HS-5 (cell line): ENCODE results near the gene CNGB1.

Source experiments
- DNase-seq: peaks from one replicate; pipeline ENCODE4 v3.0.0-alpha.2; 2012; ENCODE audit warnings: low read depth

CNGB1 gene

DNA sequence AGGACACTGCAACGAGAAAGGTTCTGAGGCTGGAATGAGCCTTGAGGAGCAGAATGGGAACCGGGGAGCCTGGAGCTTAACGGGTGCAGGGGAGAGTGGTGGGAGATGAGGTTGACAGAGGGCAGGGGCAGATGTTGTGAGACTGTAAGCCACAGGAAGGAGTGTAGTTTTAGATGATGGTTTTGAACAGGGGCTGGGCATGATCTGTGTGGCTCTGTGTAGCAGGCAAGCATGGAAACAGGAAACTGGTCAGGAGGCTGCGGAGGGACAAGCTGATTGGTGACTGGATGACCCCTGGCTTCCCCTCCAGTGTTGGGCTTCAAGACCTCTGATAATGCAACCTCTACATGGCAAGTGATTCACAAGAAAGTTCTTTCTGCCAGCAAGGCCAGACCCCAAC, 1.4 kb upstream of the CNGB1 start:
- no peak for DNase-seq

DNA sequence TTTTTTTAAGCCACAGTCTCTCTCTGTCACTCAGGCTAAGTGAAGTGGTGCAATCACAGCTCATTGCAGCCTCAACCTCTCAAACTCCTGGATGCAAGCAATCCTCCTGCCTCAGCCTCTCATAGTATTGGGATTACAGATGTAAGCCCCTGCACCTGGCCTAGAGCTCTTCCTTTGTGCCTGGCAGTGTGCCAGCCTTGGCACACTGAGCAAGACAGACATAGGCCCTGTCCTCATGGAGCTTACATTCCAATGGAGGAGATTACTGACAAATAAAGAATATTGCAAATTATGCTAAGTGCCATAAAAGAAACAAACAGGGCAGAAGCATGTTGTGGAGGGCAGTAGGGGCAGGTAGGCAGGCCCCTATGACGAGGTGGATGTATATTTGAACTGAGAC, 920 bp upstream of the CNGB1 start:
- no peak for DNase-seq

DNA sequence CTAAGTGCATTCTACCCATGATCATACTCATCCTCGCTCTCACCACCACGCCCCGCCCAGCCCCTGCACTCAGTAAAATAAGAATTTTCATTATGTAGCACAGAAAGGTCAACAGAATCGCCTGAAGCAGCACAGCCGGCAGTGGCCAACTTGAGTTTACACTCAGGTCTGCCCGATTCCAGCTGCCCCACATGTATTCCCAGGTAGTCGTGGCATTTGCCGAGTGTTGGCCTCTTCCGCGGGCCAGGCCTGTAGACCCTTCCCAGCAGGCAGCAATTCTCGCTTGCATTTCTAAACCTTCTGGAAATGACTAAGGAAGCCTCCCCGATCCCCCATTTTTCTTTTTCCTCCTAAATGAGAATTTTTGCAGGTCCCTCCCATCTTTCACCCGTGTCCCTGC, 609 bp downstream of the CNGB1 start:
- no peak for DNase-seq

- DNase-seq = no peak
These were observed 1.3 kb downstream of the CNGB1 start for GRCh38 chr16:57969451-57970123.

GRCh38 chr16:57967916-57968315, 3.0 kb downstream of the CNGB1 start:
- no peak for DNase-seq

DNA sequence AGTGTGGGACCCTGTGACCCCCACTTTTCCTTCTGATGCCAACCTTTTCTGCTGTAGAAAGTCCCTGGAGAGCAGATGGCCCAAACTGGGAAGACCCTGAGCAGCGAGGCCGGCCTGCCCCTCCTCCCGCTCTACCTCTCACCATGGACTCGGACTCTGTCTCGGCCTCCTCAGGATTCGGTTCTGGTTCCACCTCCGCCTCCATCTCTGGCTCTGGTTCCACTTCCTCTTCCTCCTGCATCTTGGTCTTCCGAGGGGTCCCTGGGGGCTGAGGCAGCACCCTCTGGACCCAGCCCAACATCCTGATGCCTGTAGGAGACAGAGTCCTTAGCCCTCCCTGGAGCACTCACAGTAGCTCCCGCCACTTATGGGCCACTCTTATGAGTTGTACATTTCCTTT, 3.9 kb downstream of the CNGB1 start:
- DNase-seq = no peak

DNA sequence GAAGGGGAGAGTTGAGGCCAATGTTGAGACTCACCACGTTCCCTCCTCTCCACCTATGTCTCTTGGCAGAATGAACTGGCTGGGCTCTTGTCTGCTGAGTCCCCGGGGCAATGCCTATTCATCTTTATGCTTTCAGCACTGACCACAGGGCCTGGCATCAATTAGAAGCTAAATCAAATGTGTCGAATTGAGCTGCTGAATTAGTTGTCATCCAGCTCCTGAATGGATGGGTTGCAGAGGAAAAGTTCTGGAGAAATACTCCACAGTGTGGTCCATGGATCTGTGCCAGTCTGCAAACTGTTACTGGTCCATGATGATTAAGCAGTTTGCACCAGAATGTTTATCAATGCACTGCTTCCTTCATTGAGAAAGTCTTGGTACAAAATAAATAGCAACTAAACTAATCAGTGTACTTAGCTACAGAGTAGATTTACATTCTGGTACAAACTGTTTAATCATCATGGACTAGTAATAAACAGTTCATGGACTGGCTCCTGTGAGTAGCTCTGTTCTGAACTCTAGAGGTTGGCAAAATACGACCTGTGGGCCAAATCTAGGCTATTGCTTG, 4.6 kb downstream of the CNGB1 start:
- DNase-seq = no peak

DNA sequence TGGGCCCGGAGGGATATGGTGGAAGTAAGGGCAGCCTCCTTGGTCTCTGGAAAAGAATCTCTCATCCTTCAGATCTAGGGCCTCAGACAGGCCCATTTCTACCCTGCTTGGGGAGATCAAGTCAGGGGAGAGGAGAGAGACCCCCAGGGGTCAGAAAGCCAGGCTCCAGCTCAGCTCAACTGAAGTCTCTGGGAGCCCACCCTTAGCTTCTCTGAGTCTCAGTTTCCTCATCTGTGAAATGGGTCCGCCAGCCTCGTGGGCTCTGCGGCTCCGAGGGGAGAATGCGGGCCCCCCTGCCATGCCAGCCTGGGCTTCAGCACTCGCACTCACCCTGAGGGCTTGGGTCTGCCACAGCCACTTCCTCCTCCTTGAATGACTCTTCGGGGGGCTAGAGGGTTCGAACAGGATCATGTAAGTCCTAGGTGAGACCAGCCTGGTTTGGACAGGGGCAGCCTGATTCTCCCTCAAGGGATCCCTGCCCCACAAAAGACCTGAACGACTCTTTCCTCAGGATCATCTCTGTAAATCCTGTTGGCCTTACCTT, 6.7 kb downstream of the CNGB1 start:
- no peak for DNase-seq

- no peak for DNase-seq
These were observed 8.2 kb downstream of the CNGB1 start for GRCh38 chr16:57962756-57963155.

DNA sequence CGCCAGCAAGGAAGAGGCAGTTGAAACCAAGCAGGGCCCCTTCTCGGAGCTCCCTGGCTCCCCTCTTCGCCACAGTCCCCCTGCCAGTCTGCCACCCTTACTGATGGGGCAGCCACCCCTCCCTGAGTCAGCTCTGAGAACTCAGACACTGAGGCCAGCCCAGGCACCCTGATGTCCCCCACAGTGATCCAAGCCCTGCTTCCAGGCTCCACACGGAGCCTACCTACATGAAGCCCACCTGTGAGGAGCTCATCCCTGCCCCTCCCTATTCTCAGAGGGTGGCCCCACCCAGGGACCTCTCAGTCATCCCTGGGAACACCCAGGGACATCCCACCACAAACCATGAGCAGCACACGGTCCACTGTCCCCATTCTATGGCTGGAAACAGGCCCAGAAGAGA, 8.9 kb downstream of the CNGB1 start:
- DNase-seq = no peak

DNA sequence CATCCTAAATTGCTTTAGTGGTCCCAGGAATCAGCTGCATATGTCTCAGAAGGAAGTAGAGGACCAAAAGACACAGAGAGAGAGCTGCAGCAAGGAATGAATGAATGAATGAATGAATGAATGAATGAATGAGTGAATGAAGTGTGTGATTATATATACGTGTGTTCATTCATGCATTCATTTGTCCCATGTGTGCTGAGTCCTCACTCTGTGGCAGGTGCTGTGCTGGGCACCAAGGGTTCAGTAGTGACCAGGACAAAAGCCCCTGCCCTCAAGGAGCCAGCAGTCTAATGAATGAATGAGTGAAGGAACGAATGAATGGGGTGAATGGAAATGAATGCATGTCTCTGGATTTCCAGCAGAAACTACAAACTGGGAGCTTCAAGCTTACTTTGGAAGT, 9.4 kb downstream of the CNGB1 start:
- no peak for DNase-seq

DNA sequence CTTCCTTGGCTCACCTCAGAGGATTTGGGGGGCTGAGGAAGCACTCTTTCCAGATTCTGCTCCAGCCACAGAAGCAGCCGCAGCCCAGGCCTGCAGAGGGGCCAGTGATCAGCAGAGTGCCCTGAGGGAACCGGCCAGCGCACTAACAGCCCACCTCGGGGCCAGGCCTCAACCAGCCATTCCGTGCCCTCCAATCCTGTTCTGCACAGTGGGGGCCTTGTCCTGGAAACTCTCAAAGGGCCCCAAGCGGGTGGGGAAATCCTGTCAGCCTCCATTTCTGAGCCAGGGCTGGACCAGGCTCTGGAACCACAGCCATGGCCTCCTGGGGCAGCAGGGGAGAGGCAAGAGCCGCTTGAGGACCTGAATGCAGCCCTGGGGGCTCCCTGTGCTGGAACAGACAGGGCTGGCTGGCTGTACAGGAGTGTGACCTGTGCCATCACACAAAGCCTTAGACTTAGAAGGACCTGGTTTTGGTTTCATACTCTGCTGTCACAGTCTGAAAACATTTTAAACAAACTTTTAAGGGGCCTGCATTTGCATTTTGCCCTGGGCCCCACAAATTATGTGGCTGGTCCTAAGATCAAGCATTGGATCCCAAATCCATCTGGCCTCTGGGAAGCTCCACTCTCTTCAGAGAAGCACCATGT, 10.0 kb downstream of the CNGB1 start:
- no peak for DNase-seq

DNA sequence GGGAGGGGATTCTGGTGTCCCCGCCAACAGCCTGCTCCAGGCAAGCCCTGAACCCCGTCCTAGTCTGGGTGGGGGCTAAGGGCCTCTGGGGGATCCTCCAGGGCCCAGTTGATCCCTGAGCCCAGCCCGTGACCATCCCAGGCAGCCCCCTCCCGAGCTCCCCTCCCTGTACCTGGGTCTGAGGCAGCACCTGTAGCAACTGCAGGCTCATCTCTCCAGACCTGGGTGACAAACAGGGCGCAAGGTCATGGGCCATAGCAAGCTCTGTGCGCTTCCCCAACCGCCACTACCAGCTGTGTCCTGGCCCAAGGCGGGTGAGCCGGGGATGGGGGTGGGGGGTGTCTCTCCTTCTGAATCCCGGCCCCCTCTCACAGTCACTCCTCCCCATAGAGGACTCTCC, 10.6 kb downstream of the CNGB1 start:
- DNase-seq = no peak

GRCh38 chr16:57959804-57960203, 11.1 kb downstream of the CNGB1 start:
- no peak for DNase-seq

GRCh38 chr16:57959121-57959520, 11.8 kb downstream of the CNGB1 start:
- DNase-seq = no peak

GRCh38 chr16:57958544-57958943, 12.4 kb downstream of the CNGB1 start:
- DNase-seq = no peak

DNA sequence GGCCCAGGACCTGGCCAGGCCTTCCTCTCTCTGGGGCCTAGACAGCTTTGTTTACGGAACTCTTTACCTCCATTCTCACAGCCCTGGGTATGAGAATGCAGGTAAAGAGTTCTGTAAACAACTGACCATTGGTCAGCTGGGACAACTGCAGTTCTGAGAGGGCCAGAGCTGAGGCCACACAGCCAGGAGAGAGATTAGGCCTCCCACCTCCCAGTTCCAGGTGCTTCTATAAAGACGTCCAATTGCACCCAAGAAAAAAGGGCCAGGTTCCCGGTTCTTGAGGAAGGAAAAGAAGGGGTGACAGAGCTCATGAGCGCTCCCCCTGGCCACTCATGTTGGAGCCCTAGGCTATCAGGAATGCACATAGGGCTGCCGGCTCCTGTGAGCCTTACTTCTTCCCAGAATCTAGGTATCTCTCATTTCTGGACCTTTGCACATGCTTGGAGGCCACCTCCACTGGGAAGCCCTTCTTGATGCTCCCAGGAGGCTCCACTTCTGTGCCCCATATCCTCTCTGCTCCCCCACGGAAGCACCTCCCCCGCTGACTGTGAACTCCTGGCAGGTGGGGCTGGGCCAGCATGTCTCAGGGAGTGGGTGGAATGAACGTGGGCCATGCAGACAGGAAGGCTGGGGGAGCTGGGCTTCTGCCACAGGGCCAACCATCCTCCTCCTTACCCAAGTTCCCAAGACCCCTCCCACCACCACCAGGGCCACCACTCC, 13.1 kb downstream of the CNGB1 start:
- DNase-seq = no peak

GRCh38 chr16:57956924-57957672, 13.8 kb downstream of the CNGB1 start:
- no peak for DNase-seq

GRCh38 chr16:57956270-57956808, 14.6 kb downstream of the CNGB1 start:
- DNase-seq = no peak

DNA sequence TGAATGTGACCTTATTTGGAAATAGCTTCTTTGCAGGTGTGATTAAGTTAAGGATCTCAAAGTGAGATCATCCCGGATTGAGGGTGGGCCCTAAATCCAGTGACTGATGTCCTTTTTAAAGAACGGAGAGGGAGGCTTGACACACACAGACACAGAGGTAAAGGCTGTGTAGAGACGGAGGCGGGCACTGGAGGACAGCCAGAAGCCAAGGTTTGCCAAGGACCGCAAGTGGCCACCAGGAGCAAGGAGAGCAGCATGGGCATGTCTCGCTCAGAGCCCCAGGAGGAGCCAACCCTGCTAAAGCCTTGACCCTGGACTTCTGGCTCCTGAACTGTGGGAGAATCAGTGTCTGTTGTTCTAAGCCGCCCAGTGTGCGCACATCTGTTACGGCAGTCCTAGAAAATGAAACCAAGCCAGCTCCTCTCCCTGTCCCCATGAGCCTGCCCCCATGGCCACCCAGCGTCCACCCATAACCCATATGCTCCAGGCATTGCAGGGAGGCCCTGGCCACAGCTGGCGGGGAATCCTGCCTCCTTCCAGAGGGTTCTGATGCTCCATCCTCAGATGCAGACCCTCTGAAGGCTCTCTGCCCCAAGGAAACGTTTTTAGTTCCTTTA, 15.2 kb downstream of the CNGB1 start:
- DNase-seq = no peak

DNA sequence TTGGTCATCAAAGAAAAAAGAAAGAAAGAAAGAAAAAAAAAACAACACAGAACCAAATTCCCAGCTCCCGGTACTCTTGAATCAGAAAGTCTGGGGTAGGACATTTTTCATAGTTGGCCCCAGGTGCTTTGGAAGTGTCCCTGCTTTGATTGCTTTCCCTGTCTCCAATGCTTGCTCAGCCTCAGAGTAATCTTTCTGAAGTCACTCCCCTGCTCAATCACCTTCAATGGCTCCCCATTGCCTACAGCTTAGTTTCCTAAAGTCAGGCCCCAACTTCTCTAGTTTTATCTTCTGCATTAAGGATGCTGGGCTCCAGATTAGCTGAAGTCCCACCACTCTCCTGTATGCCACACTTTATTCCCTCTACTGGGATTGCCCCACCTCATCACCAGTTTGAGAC, 17.1 kb downstream of the CNGB1 start:
- no peak for DNase-seq
